ENCODE measurements around the gene WNT9B.

Gene WNT9B

GRCh38 chr17:46832945-46833839 lies 18.2 kb upstream of the WNT9B start:
- no peak overlapping the region for H2AFZ ChIP-seq (ENCODE audit: low read depth, low read length, severe bottlenecking)
- H3K36me3 ChIP-seq (ENCODE audit: low read length) = no peaks in the 10 kb centered on the region
- H3F3A ChIP-seq (ENCODE audit: insufficient read depth) = no peaks in the 10 kb centered on the region
- H3K27ac ChIP-seq (ENCODE audit: low read depth, low read length) = no peak overlapping the region
- no peaks in the 10 kb centered on the region for H3K9me2 ChIP-seq (replicated peaks; ENCODE audit: insufficient read depth, low read length)
- H3K79me2 ChIP-seq (ENCODE audit: insufficient read depth, low read length) = no peaks in the 10 kb centered on the region
- no peak overlapping the region for H3K4me2 ChIP-seq (ENCODE audit: low read depth, low read length, poor library complexity, severe bottlenecking)
- no peak for TF ChIP-seq EZH2phosphoT487 (conservative IDR thresholded peaks at IDR 0.05; ENCODE audit: low read length)
- H3K27me3 ChIP-seq (ENCODE audit: low read length) = no peaks in the 10 kb centered on the region
- H4K20me1 ChIP-seq (ENCODE audit: low read depth, low read length) = no peaks in the 10 kb centered on the region
- no peaks in the 10 kb centered on the region for H3K9me3 ChIP-seq (ENCODE audit: insufficient read depth, low read length)
- no peak overlapping the region for H3K9ac ChIP-seq (ENCODE audit: low read length)
- H3K4me3 ChIP-seq (ENCODE audit: insufficient read depth, low read length, poor library complexity, severe bottlenecking) = no peak overlapping the region

DNA sequence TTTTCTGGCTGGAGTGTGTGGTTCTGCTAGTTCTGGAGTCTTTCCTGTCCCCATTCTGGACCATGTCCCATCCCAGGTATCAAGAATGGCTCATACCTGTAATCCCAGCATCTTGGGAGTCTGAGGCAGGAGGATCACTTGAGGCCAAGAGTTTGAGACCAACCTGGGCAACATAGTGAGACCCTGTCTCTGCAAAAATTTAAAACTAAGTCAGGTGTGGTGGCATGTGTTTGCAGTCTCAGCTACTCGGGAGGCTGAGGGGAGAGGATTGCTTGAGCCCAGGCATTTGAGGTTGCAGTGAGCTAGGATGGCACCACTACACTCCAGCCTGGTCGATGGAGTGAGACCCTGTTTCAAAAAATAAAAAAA lies 17.6 kb upstream of the WNT9B start:
- no peaks in the 10 kb centered on the region for H3K79me2 ChIP-seq (ENCODE audit: insufficient read depth, low read length)
- no peaks in the 10 kb centered on the region for H3K27me3 ChIP-seq (ENCODE audit: low read length)
- H3F3A ChIP-seq (ENCODE audit: insufficient read depth) = no peaks in the 10 kb centered on the region
- H3K9ac ChIP-seq (ENCODE audit: low read length) = no peak overlapping the region
- no peak overlapping the region for H3K4me3 ChIP-seq (ENCODE audit: insufficient read depth, low read length, poor library complexity, severe bottlenecking)
- H3K9me2 ChIP-seq (replicated peaks; ENCODE audit: insufficient read depth, low read length) = no peaks in the 10 kb centered on the region
- no peaks in the 10 kb centered on the region for H4K20me1 ChIP-seq (ENCODE audit: low read depth, low read length)
- H3K27ac ChIP-seq (ENCODE audit: low read depth, low read length) = no peak overlapping the region
- H3K4me2 ChIP-seq (ENCODE audit: low read depth, low read length, poor library complexity, severe bottlenecking) = no peak overlapping the region
- H2AFZ ChIP-seq (ENCODE audit: low read depth, low read length, severe bottlenecking) = no peak overlapping the region
- no peaks in the 10 kb centered on the region for H3K36me3 ChIP-seq (ENCODE audit: low read length)
- no peaks in the 10 kb centered on the region for H3K9me3 ChIP-seq (ENCODE audit: insufficient read depth, low read length)
- TF ChIP-seq, protein P1, sequence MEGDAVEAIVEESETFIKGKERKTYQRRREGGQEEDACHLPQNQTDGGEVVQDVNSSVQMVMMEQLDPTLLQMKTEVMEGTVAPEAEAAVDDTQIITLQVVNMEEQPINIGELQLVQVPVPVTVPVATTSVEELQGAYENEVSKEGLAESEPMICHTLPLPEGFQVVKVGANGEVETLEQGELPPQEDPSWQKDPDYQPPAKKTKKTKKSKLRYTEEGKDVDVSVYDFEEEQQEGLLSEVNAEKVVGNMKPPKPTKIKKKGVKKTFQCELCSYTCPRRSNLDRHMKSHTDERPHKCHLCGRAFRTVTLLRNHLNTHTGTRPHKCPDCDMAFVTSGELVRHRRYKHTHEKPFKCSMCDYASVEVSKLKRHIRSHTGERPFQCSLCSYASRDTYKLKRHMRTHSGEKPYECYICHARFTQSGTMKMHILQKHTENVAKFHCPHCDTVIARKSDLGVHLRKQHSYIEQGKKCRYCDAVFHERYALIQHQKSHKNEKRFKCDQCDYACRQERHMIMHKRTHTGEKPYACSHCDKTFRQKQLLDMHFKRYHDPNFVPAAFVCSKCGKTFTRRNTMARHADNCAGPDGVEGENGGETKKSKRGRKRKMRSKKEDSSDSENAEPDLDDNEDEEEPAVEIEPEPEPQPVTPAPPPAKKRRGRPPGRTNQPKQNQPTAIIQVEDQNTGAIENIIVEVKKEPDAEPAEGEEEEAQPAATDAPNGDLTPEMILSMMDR (IDR thresholded peaks at IDR 0.05; ENCODE audit: insufficient read depth, low read length, poor library complexity, severe bottlenecking) = no peak
- no peak for TF ChIP-seq EZH2phosphoT487 (conservative IDR thresholded peaks at IDR 0.05; ENCODE audit: low read length)

GRCh38 chr17:46834846-46835245 lies 16.5 kb upstream of the WNT9B start:
- H3K4me3 ChIP-seq (ENCODE audit: insufficient read depth, low read length, poor library complexity, severe bottlenecking) = no peak overlapping the region
- H3K9ac ChIP-seq (ENCODE audit: low read length) = no peak overlapping the region
- no peak overlapping the region for H3K27ac ChIP-seq (ENCODE audit: low read depth, low read length)
- no peaks in the 10 kb centered on the region for H3F3A ChIP-seq (ENCODE audit: insufficient read depth)
- no peaks in the 10 kb centered on the region for H3K27me3 ChIP-seq (ENCODE audit: low read length)
- no peak overlapping the region for H3K4me2 ChIP-seq (ENCODE audit: low read depth, low read length, poor library complexity, severe bottlenecking)
- no peaks in the 10 kb centered on the region for H3K79me2 ChIP-seq (ENCODE audit: insufficient read depth, low read length)
- no peaks in the 10 kb centered on the region for H3K9me2 ChIP-seq (replicated peaks; ENCODE audit: insufficient read depth, low read length)
- TF ChIP-seq EZH2phosphoT487 (conservative IDR thresholded peaks at IDR 0.05; ENCODE audit: low read length) = no peak
- H3K36me3 ChIP-seq (ENCODE audit: low read length) = no peaks in the 10 kb centered on the region
- no peaks in the 10 kb centered on the region for H3K9me3 ChIP-seq (ENCODE audit: insufficient read depth, low read length)
- no peak overlapping the region for H2AFZ ChIP-seq (ENCODE audit: low read depth, low read length, severe bottlenecking)
- H4K20me1 ChIP-seq (ENCODE audit: low read depth, low read length) = no peaks in the 10 kb centered on the region

GRCh38 chr17:46836500-46836899 lies 14.9 kb upstream of the WNT9B start:
- TF ChIP-seq, protein P1 (IDR thresholded peaks at IDR 0.05; ENCODE audit: insufficient read depth, low read length, poor library complexity, severe bottlenecking) = no peak
- no peak overlapping the region for H3K9ac ChIP-seq (ENCODE audit: low read length)
- H3K4me2 ChIP-seq (ENCODE audit: low read depth, low read length, poor library complexity, severe bottlenecking) = no peak overlapping the region
- no peaks in the 10 kb centered on the region for H3K27me3 ChIP-seq (ENCODE audit: low read length)
- H3F3A ChIP-seq (ENCODE audit: insufficient read depth) = no peaks in the 10 kb centered on the region
- H3K9me3 ChIP-seq (ENCODE audit: insufficient read depth, low read length) = no peaks in the 10 kb centered on the region
- no peak overlapping the region for H2AFZ ChIP-seq (ENCODE audit: low read depth, low read length, severe bottlenecking)
- no peaks in the 10 kb centered on the region for H4K20me1 ChIP-seq (ENCODE audit: low read depth, low read length)
- H3K79me2 ChIP-seq (ENCODE audit: insufficient read depth, low read length) = no peaks in the 10 kb centered on the region
- no peaks in the 10 kb centered on the region for H3K9me2 ChIP-seq (replicated peaks; ENCODE audit: insufficient read depth, low read length)
- no peak overlapping the region for H3K4me3 ChIP-seq (ENCODE audit: insufficient read depth, low read length, poor library complexity, severe bottlenecking)
- H3K27ac ChIP-seq (ENCODE audit: low read depth, low read length) = no peak overlapping the region
- H3K36me3 ChIP-seq (ENCODE audit: low read length) = no peaks in the 10 kb centered on the region
